Nephron (organoid): ENCODE results near the gene LRRC36.
A peak's percentile ranks its signal among the peaks of the same experiment; 100 is the strongest.

ENCODE experiments used
- H3K27ac Mint-ChIP-seq, 3 experiments: 2 replicates each; pipeline ENCODE4 v1.8.0; 2020; ENCODE audit warnings: mixed read lengths in 3 of 3, mild to moderate bottlenecking in 2 of 3, moderate library complexity in 1 of 3
- H3K27me3 Mint-ChIP-seq: 2 replicates; pipeline ENCODE4 v1.8.0; 2021; ENCODE audit warnings: low read depth, mild to moderate bottlenecking, moderate library complexity, mixed read lengths
- H3K36me3 Mint-ChIP-seq: 2 replicates; pipeline ENCODE4 v1.8.0; 2020; ENCODE audit warnings: low read depth, mixed read lengths
- H3K4me1 Mint-ChIP-seq: 2 replicates; pipeline ENCODE4 v1.8.0; 2020; ENCODE audit warnings: mixed read lengths
- H3K4me3 Mint-ChIP-seq, 3 experiments: 2 replicates each; pipeline ENCODE4 v1.8.0; 2020; ENCODE audit warnings: mild to moderate bottlenecking in 3 of 3, mixed read lengths in 3 of 3, moderate library complexity in 2 of 3
- H3K9me3 Mint-ChIP-seq: 2 replicates; pipeline ENCODE4 v1.8.0; 2020; ENCODE audit warnings: mixed read lengths
- TF ChIP-seq, protein P1 (sequence below), 3 experiments: fragments of 200-600 bp; sonication (generic); IDR thresholded peaks; one replicate each; pipeline ENCODE4 v1.5.0; 2021; ENCODE audit warnings: antibody characterized with exemption in 3 of 3; ENCODE audit not compliant: unreplicated experiment in 3 of 3

The LRRC36 gene

DNA sequence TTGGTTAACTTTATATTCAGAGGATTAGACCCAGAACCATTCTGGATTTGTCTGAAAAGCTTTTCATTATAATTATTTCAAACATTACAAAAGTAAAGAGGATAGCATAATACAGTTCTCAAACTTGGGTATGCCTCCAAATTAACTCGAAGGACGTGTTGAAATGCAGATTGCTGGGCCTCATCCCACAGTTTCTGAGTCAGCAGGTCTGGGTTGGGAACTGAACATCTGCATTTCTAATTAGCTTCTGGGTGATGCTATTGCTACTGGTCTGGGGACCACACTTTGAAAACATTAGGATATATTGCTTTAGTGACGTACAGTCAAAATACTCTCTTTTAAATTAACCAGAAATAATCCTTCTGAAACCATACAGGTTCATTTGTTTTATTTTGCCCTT is 56.7 kb downstream of the LRRC36 start:
- Mint-ChIP-seq H3K4me3 (no peak overlapping the region), H3K9me3 (no peaks in the 10 kb centered on the region), H3K27ac (no peak overlapping the region), H3K36me3 (no peaks in the 10 kb centered on the region), H3K27me3 (no peaks in the 10 kb centered on the region), H3K4me1 (no peaks in the 10 kb centered on the region)
- TF ChIP-seq, protein P1, sequence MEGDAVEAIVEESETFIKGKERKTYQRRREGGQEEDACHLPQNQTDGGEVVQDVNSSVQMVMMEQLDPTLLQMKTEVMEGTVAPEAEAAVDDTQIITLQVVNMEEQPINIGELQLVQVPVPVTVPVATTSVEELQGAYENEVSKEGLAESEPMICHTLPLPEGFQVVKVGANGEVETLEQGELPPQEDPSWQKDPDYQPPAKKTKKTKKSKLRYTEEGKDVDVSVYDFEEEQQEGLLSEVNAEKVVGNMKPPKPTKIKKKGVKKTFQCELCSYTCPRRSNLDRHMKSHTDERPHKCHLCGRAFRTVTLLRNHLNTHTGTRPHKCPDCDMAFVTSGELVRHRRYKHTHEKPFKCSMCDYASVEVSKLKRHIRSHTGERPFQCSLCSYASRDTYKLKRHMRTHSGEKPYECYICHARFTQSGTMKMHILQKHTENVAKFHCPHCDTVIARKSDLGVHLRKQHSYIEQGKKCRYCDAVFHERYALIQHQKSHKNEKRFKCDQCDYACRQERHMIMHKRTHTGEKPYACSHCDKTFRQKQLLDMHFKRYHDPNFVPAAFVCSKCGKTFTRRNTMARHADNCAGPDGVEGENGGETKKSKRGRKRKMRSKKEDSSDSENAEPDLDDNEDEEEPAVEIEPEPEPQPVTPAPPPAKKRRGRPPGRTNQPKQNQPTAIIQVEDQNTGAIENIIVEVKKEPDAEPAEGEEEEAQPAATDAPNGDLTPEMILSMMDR (IDR thresholded peaks at IDR 0.05; ENCODE audit: unreplicated experiment in 3 of 3), result no peak

DNA sequence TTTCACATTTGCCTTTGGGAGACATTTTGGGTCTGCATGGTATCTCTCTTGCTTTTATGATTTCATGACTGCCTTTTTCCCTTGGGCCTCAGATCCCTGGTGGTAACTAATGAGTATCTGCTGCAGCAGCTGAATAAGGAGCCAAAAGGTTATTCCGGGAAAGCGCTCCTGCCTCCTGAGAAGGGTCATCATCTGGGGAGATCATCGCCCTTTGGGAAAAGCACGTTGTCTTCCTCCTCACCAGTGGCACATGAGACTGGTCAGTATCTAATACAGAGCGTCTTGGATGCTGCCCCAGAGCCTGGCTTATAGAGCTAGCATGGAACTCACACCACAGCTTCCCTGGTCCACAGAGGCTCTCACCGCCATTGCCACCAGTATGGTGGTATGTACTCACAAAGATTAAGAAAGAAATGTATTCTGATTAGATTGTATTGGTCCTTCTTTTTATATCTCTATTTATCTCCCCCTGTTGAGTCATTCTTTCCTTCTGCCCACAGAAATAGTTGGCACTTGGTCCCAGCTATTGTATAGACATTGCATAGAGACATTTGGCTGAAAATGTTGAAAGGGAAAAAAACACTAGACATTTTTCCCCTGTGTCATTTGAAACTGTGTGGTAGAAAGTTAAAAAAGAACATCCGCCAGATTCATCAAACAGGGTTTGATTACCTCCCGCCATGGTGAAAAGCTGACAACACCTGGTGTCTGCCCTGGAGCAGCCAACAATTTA is 58.3 kb downstream of the LRRC36 start:
- Mint-ChIP-seq H3K9me3 (no peaks in the 10 kb centered on the region), H3K27me3 (no peaks in the 10 kb centered on the region), H3K4me3 (no peak overlapping the region), H3K36me3 (no peaks in the 10 kb centered on the region), H3K4me1 (peaks cover 11% of the 10 kb centered on the region), H3K27ac (no peak overlapping the region)
- TF ChIP-seq, protein P1 (IDR thresholded peaks at IDR 0.05; ENCODE audit: unreplicated experiment in 3 of 3), result no peak

DNA sequence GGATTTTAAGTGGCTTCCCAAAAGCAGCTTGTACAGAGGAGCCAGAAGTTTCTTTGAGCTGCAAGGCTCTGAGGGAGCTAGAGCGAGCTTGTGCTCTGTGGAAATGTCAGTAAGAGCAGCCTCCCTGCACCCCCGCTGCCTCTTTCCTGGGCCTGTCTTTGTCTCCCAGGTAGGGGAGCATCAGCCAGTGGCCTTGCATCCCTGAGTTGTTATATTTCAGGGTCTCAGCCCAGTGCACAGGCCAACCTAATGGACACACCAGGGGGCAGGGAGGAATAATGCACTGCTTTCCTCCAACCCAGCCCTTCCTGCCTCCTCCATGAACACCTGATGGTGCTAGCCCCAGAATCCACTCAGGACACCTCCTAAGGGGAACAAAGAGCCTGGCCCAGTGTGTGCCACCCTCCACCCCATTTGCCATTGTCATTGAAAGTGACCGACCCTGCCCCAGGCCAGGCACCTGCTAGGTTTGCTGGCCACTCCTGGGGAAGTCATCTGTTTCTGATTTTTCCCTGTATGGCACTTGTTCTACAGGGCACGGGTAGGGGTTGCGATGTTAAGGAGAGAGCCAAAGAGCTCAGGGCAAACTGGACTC is 60.3 kb downstream of the LRRC36 start:
- Mint-ChIP-seq H3K4me1 (peaks cover 11% of the 10 kb centered on the region), H3K4me3 (no peak overlapping the region), H3K36me3 (no peaks in the 10 kb centered on the region), H3K9me3 (no peaks in the 10 kb centered on the region), H3K27ac (no peak overlapping the region), H3K27me3 (peaks cover 4% of the 10 kb centered on the region)
- TF ChIP-seq, protein P1 (IDR thresholded peaks at IDR 0.05; ENCODE audit: unreplicated experiment in 3 of 3), result no peak

DNA sequence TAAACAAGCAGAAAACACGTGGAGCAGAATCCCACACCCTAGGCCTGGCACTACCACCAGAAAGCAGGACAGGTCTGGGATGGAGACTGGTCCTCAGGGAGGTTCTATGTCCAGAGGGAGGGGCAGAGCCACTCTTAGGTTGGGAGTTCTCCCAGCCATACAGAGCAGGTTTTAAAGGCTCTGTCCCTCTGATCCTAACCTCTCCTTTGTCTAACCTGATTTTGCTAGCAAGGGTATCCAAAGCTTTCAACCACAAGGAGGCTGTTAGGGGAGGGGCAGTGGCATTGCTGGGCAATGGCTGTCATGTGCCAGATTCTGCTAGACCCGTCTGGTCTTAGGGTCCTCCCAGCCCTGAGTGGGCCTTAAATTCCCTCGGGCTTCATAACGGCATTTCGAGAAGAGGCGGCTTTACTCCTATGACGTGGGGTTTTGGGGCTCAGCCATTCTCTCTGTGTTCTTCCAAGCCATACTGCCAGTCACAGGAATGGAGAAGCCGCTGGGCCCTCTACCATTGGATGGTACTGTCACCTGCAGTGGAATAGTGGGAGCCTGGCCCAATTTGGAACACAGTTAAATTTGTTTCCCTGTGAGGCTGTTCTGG is 61.0 kb downstream of the LRRC36 start:
- Mint-ChIP-seq H3K27me3 (peaks cover 8% of the 10 kb centered on the region), H3K4me1 (peaks cover 15% of the 10 kb centered on the region), H3K9me3 (no peaks in the 10 kb centered on the region), H3K27ac (no peak overlapping the region), H3K36me3 (no peaks in the 10 kb centered on the region), H3K4me3 (no peak overlapping the region)
- TF ChIP-seq, protein P1 (IDR thresholded peaks at IDR 0.05; ENCODE audit: unreplicated experiment in 3 of 3), result no peak

DNA sequence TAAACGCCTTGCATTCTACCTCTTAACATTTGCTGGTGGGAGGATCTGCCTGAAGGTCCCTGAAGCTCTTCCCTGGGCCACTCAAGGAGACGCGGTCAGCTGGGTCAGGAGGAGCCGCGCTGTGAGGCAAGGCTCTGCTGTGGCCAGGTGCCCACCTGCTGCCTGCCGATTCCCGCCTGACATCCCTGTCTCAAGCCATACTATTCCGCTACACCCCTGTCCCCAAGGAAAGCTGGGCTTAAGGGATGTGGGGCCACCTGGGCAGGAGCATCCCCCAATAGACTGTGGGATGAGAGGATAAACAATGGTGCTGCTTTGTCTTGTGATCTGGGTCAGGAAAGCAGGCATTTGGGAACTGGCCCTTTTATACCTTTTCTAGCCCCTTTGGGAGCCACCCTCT is 61.6 kb downstream of the LRRC36 start:
- TF ChIP-seq, protein P1 (IDR thresholded peaks at IDR 0.05; ENCODE audit: unreplicated experiment in 3 of 3), result no peak
- peak overlapping the region in 2 of 3 experiments; percentile 30 to 35 for H3K27ac Mint-ChIP-seq
- peaks cover 18% of the 10 kb centered on the region for H3K4me1 Mint-ChIP-seq
- no peaks in the 10 kb centered on the region for H3K9me3 Mint-ChIP-seq
- peaks cover 8% of the 10 kb centered on the region for H3K27me3 Mint-ChIP-seq
- no peak overlapping the region for H3K4me3 Mint-ChIP-seq
- H3K36me3 Mint-ChIP-seq, result no peaks in the 10 kb centered on the region
